Measurements from ENCODE around the gene AQR. TPM values are rescaled to one million over a fixed set of nuclear protein-coding genes. Genes with fewer than 3 reads are reported as not detected.

AQR gene
- total RNA-seq, 1 donor from 2014 or later: 28.5 TPM

GRCh38 chr15:34837246-34838016 is 132.1 kb downstream of the AQR start:
- no peak for DNase-seq (ENCODE audit: extremely low spot score, unreplicated experiment)
- no peak overlapping the region for H3K27ac Mint-ChIP-seq (ENCODE audit: unreplicated experiment)
- H3K27me3 Mint-ChIP-seq (ENCODE audit: unreplicated experiment): peaks cover 5% of the 10 kb centered on the region
- H3K4me1 Mint-ChIP-seq (ENCODE audit: unreplicated experiment): no peaks in the 10 kb centered on the region
- no peak overlapping the region for H3K4me3 Mint-ChIP-seq (ENCODE audit: unreplicated experiment)
- H3K36me3 Mint-ChIP-seq (ENCODE audit: unreplicated experiment): no peaks in the 10 kb centered on the region
- H3K9me3 Mint-ChIP-seq (ENCODE audit: unreplicated experiment): peaks cover 22% of the 10 kb centered on the region
- no peak for TF ChIP-seq CTCF (IDR thresholded peaks at IDR 0.05)

- Mint-ChIP-seq H3K27me3 (ENCODE audit: unreplicated experiment) (peaks cover 28% of the 10 kb centered on the region), H3K4me3 (ENCODE audit: unreplicated experiment) (no peak overlapping the region), H3K4me1 (ENCODE audit: unreplicated experiment) (no peaks in the 10 kb centered on the region), H3K9me3 (ENCODE audit: unreplicated experiment) (peaks cover under 1% of the 10 kb centered on the region), H3K27ac (ENCODE audit: unreplicated experiment) (no peak overlapping the region), H3K36me3 (ENCODE audit: unreplicated experiment) (no peaks in the 10 kb centered on the region)
- TF ChIP-seq CTCF (IDR thresholded peaks at IDR 0.05): no peak
- DNase-seq (ENCODE audit: extremely low spot score, unreplicated experiment): no peak
Observed at GRCh38 chr15:34828145-34828911, 141.2 kb downstream of the AQR start.

- no peak overlapping the region for H3K27ac Mint-ChIP-seq (ENCODE audit: unreplicated experiment)
- H3K36me3 Mint-ChIP-seq (ENCODE audit: unreplicated experiment): no peaks in the 10 kb centered on the region
- TF ChIP-seq CTCF (IDR thresholded peaks at IDR 0.05): no peak
- H3K27me3 Mint-ChIP-seq (ENCODE audit: unreplicated experiment): peaks cover 50% of the 10 kb centered on the region
- H3K4me1 Mint-ChIP-seq (ENCODE audit: unreplicated experiment): no peaks in the 10 kb centered on the region
- H3K9me3 Mint-ChIP-seq (ENCODE audit: unreplicated experiment): no peaks in the 10 kb centered on the region
- DNase-seq (ENCODE audit: extremely low spot score, unreplicated experiment): no peak
- no peak overlapping the region for H3K4me3 Mint-ChIP-seq (ENCODE audit: unreplicated experiment)
Observed at GRCh38 chr15:34821831-34822230, 147.7 kb downstream of the AQR start.

- no peaks in the 10 kb centered on the region for H3K9me3 Mint-ChIP-seq (ENCODE audit: unreplicated experiment)
- H3K4me1 Mint-ChIP-seq (ENCODE audit: unreplicated experiment): peaks cover 8% of the 10 kb centered on the region
- no peak overlapping the region for H3K27ac Mint-ChIP-seq (ENCODE audit: unreplicated experiment)
- H3K36me3 Mint-ChIP-seq (ENCODE audit: unreplicated experiment): no peaks in the 10 kb centered on the region
- H3K27me3 Mint-ChIP-seq (ENCODE audit: unreplicated experiment): peaks cover 44% of the 10 kb centered on the region
- TF ChIP-seq CTCF (IDR thresholded peaks at IDR 0.05): no peak
- DNase-seq (ENCODE audit: extremely low spot score, unreplicated experiment): no peak
- no peak overlapping the region for H3K4me3 Mint-ChIP-seq (ENCODE audit: unreplicated experiment)
Observed at GRCh38 chr15:34820110-34820509, 149.4 kb downstream of the AQR start.

GRCh38 chr15:34818526-34818925 is 151.0 kb downstream of the AQR start:
- no peak for DNase-seq (ENCODE audit: extremely low spot score, unreplicated experiment)
- H3K36me3 Mint-ChIP-seq (ENCODE audit: unreplicated experiment): no peaks in the 10 kb centered on the region
- no peak overlapping the region for H3K4me3 Mint-ChIP-seq (ENCODE audit: unreplicated experiment)
- no peak for TF ChIP-seq CTCF (IDR thresholded peaks at IDR 0.05)
- no peak overlapping the region for H3K27ac Mint-ChIP-seq (ENCODE audit: unreplicated experiment)
- H3K27me3 Mint-ChIP-seq (ENCODE audit: unreplicated experiment): peaks cover 52% of the 10 kb centered on the region
- H3K4me1 Mint-ChIP-seq (ENCODE audit: unreplicated experiment): peaks cover 16% of the 10 kb centered on the region
- no peaks in the 10 kb centered on the region for H3K9me3 Mint-ChIP-seq (ENCODE audit: unreplicated experiment)

Data from osteocyte (in vitro differentiated cells).